ENCODE data around the gene MSGN1. TPM values are rescaled to one million over a fixed set of nuclear protein-coding genes. Genes with fewer than 3 reads are reported as not detected.

Gene MSGN1
- total and polyA plus RNA-seq, 2 of the 8 experiments (the other 6 are each of a cell fraction or from before 2014, with no cell fraction given), result not detected

GRCh38 chr2:17798338-17798737 is 17.9 kb upstream of the MSGN1 start:
- no peaks in the 10 kb centered on the region for H3K4me1 ChIP-seq (replicated peaks in 1 of 4; ENCODE audit: control insufficient read depth in 3 of 4, insufficient read depth in 4 of 4, low read length in 3 of 4)
- no peaks in the 10 kb centered on the region for H4K20me1 ChIP-seq (replicated peaks in 1 of 2; ENCODE audit: control insufficient read depth in 1 of 2, insufficient read depth in 2 of 2, low read length in 2 of 2)
- H2BK120ac ChIP-seq (replicated peaks; ENCODE audit: low read depth, low read length), result no peak overlapping the region
- no peak overlapping the region for H3K18ac ChIP-seq (ENCODE audit: extremely low read depth, low read length)
- H4K91ac ChIP-seq (replicated peaks; ENCODE audit: insufficient read length, low read length), result no peak overlapping the region
- no peak for FAIRE-seq
- no peak overlapping the region for H3K4me2 ChIP-seq (ENCODE audit: insufficient read depth in 1 of 2, low read depth in 2 of 2, low read length in 2 of 2)
- H3K79me1 ChIP-seq (ENCODE audit: low read depth, low read length), result no peaks in the 10 kb centered on the region
- H2AFZ ChIP-seq (ENCODE audit: low read length), result no peak overlapping the region
- no peaks in the 10 kb centered on the region for H3K23me2 ChIP-seq (ENCODE audit: low read depth, low read length)
- H3K23ac ChIP-seq (ENCODE audit: insufficient read length), result no peak overlapping the region
- ChIA-PET POLR2A (ENCODE audit: partially characterized antibody) (no interaction called here), CTCF (ENCODE audit: partially characterized antibody) (no interaction called here)
- H2BK12ac ChIP-seq (ENCODE audit: low read depth, low read length), result no peak overlapping the region
- no peak overlapping the region for H2BK15ac ChIP-seq (ENCODE audit: low read length)
- no peaks in the 10 kb centered on the region for H3K9me3 ChIP-seq (ENCODE audit: insufficient read depth in 2 of 2, low read depth in 1 of 2, low read length in 1 of 2)
- no peak overlapping the region for H4K5ac ChIP-seq (ENCODE audit: insufficient read length, low read depth, low read length)
- H3K4ac ChIP-seq (replicated peaks; ENCODE audit: insufficient read length, low read depth, low read length), result no peak overlapping the region
- H2BK5ac ChIP-seq (ENCODE audit: low read depth, low read length), result no peak overlapping the region
- no peak overlapping the region for H2BK20ac ChIP-seq (ENCODE audit: low read length)
- DNase-seq (ENCODE audit: low read depth in 1 of 2, low spot score in 2 of 2), result no peak
- no peak overlapping the region for H3K56ac ChIP-seq (replicated peaks; ENCODE audit: insufficient read length, low read depth, low read length)
- H4K8ac ChIP-seq (ENCODE audit: extremely low read depth, insufficient read depth, low read length), result no peak overlapping the region
- no peak overlapping the region for H3K9ac ChIP-seq (replicated peaks in 1 of 4; ENCODE audit: extremely low read depth in 1 of 4, low read depth in 3 of 4, low read length in 3 of 4)
- H3K27me3 ChIP-seq (replicated peaks in 1 of 4; ENCODE audit: control insufficient read depth in 3 of 4, extremely low read depth in 1 of 4, insufficient read depth in 3 of 4, low read length in 3 of 4), result no peaks in the 10 kb centered on the region
- H3K79me2 ChIP-seq (ENCODE audit: control insufficient read depth in 1 of 2, insufficient read depth in 2 of 2, low read length in 2 of 2), result no peaks in the 10 kb centered on the region
- H2AK5ac ChIP-seq (ENCODE audit: low read depth, low read length), result no peak overlapping the region
- no peak overlapping the region for H3K4me3 ChIP-seq (ENCODE audit: extremely low read depth in 1 of 4, insufficient read depth in 2 of 4, low read depth in 3 of 4, low read length in 4 of 4)
- H3K36me3 ChIP-seq (ENCODE audit: control insufficient read depth in 2 of 4, insufficient read depth in 4 of 4, low read length in 3 of 4), result no peaks in the 10 kb centered on the region
- no peak overlapping the region for H3K14ac ChIP-seq (ENCODE audit: insufficient read length)
- no peak overlapping the region for H3K27ac ChIP-seq (ENCODE audit: low read depth, low read length)
- 83% methylated on average over 4 of the region's 4 CpGs; no CpG with 5 or more reads in 1 of the 2 experiments for WGBS, 2 experiments (ENCODE audit: extremely low coverage in 1 of 2, insufficient coverage in 1 of 2, insufficient read length in 1 of 2, insufficient replicate concordance in 2 of 2, low coverage in 1 of 2, low lambda C conversion rate in 2 of 2, missing lambda C conversion rate in 1 of 2)
- TF ChIP-seq, protein P1, sequence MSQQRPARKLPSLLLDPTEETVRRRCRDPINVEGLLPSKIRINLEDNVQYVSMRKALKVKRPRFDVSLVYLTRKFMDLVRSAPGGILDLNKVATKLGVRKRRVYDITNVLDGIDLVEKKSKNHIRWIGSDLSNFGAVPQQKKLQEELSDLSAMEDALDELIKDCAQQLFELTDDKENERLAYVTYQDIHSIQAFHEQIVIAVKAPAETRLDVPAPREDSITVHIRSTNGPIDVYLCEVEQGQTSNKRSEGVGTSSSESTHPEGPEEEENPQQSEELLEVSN (IDR thresholded peaks at IDR 0.05), result no peak
- TF ChIP-seq TBP (IDR thresholded peaks at IDR 0.05; ENCODE audit: low read depth, low read length) (no peak), ASH2L (IDR thresholded peaks at IDR 0.05; ENCODE audit: low read length) (no peak), CEBPB (IDR thresholded peaks at IDR 0.05; ENCODE audit: low read depth, low read length) (no peak), PHF8 (conservative IDR thresholded peaks at IDR 0.05; ENCODE audit: low read depth, low read length) (no peak), EGR1 (IDR thresholded peaks at IDR 0.05; ENCODE audit: borderline replicate concordance, low read depth, low read length) (no peak), JUND (IDR thresholded peaks at IDR 0.05; ENCODE audit: low read length) (no peak), KDM4A (IDR thresholded peaks at IDR 0.05; ENCODE audit: low read depth, low read length, severe bottlenecking) (no peak), POLR2A (IDR thresholded peaks at IDR 0.05; ENCODE audit: control extremely low read depth in 1 of 2, low read depth in 2 of 2, low read length in 2 of 2) (no peak), TEAD4 (IDR thresholded peaks at IDR 0.05; ENCODE audit: low read depth, low read length) (no peak), POLR2AphosphoS5 (IDR thresholded peaks at IDR 0.05; ENCODE audit: low read depth, low read length) (no peak), HDAC6 (IDR thresholded peaks at IDR 0.05; ENCODE audit: low read depth, low read length) (no peak)
- TF ChIP-seq, protein P2, sequence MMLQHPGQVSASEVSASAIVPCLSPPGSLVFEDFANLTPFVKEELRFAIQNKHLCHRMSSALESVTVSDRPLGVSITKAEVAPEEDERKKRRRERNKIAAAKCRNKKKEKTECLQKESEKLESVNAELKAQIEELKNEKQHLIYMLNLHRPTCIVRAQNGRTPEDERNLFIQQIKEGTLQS (IDR thresholded peaks at IDR 0.05; ENCODE audit: insufficient read depth, low read depth, low read length), result no peak
- TF ChIP-seq, protein P3, sequence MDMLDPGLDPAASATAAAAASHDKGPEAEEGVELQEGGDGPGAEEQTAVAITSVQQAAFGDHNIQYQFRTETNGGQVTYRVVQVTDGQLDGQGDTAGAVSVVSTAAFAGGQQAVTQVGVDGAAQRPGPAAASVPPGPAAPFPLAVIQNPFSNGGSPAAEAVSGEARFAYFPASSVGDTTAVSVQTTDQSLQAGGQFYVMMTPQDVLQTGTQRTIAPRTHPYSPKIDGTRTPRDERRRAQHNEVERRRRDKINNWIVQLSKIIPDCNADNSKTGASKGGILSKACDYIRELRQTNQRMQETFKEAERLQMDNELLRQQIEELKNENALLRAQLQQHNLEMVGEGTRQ (IDR thresholded peaks at IDR 0.05; ENCODE audit: low read length), result no peak

Measured in H1 (cell line).